ENCODE data around the gene C2CD2. TPM values are rescaled to one million over a fixed set of nuclear protein-coding genes. Genes with fewer than 3 reads are reported as not detected.

C2CD2 gene
- total RNA-seq, 1 donor from 2014 or later: 24.8 TPM

DNA sequence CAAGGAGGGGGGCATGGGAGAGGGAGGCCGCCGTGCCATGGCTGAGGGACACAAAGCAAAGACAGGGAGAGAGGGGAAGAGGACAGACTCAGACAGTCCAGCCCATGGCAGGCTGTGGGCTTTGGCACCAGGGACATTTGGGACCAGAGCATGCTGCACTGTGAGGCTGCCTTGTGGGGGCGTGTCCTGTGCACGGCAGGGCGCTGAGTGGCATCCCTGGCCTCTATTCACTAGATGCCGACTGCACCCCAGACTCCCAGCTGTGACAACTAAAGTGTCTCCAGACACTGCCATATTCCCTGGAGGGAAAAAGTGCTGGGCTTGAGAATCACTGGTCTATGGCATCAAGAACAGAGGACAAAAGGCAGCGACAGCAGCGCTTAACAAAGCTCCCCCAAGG lies 56.1 kb downstream of the C2CD2 start:
- DNase-seq (ENCODE audit: low spot score, unreplicated experiment): no peak
- Mint-ChIP-seq H3K4me1 (ENCODE audit: low read depth) (peaks cover 14% of the 10 kb centered on the region), H3K36me3 (ENCODE audit: insufficient read depth) (peaks cover 22% of the 10 kb centered on the region), H3K4me3 (ENCODE audit: low read depth) (no peak overlapping the region), H3K27me3 (no peaks in the 10 kb centered on the region), H3K27ac (peak overlapping the region; percentile 64), H3K9me3 (ENCODE audit: low read depth) (no peaks in the 10 kb centered on the region)
- TF ChIP-seq, protein P1, sequence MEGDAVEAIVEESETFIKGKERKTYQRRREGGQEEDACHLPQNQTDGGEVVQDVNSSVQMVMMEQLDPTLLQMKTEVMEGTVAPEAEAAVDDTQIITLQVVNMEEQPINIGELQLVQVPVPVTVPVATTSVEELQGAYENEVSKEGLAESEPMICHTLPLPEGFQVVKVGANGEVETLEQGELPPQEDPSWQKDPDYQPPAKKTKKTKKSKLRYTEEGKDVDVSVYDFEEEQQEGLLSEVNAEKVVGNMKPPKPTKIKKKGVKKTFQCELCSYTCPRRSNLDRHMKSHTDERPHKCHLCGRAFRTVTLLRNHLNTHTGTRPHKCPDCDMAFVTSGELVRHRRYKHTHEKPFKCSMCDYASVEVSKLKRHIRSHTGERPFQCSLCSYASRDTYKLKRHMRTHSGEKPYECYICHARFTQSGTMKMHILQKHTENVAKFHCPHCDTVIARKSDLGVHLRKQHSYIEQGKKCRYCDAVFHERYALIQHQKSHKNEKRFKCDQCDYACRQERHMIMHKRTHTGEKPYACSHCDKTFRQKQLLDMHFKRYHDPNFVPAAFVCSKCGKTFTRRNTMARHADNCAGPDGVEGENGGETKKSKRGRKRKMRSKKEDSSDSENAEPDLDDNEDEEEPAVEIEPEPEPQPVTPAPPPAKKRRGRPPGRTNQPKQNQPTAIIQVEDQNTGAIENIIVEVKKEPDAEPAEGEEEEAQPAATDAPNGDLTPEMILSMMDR (IDR thresholded peaks at IDR 0.05; ENCODE audit: unreplicated experiment): no peak

DNA sequence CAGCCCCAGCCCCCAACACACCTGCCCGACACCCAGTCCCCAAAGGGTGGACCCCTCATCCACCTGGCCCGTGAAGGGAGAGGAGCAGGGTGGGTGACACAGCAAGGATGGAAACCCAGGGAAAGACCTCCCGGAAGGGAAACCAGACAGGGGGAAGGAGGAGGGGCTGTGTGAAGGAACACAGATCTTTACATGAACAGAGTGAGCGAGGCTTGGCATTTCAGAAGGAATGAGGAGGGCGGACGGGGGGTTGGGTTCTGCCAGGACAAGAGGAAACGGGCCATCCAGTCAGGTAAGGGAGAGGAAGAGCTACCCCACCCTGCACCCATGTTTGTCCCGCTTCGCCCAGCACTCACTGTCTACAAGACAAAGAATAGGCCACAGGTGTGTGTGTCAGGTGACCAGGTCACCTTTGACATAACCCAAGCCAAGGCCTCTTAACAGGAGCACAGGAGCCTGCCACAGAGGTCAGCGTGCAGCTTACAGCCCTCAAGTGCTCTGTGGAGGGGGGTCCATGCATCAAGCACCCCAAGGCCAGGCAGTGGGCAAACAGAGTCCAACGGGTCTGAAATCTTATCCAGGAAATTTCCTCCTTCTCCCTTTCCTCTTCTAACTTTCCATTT lies 56.7 kb downstream of the C2CD2 start:
- H3K4me1 Mint-ChIP-seq (ENCODE audit: low read depth): peaks cover 14% of the 10 kb centered on the region
- peak overlapping the region; percentile 71 for H3K27ac Mint-ChIP-seq
- peaks cover 18% of the 10 kb centered on the region for H3K36me3 Mint-ChIP-seq (ENCODE audit: insufficient read depth)
- no peak overlapping the region for H3K4me3 Mint-ChIP-seq (ENCODE audit: low read depth)
- no peaks in the 10 kb centered on the region for H3K27me3 Mint-ChIP-seq
- TF ChIP-seq, protein P1 (IDR thresholded peaks at IDR 0.05; ENCODE audit: unreplicated experiment): no peak
- no peaks in the 10 kb centered on the region for H3K9me3 Mint-ChIP-seq (ENCODE audit: low read depth)
- no peak for DNase-seq (ENCODE audit: low spot score, unreplicated experiment)

DNA sequence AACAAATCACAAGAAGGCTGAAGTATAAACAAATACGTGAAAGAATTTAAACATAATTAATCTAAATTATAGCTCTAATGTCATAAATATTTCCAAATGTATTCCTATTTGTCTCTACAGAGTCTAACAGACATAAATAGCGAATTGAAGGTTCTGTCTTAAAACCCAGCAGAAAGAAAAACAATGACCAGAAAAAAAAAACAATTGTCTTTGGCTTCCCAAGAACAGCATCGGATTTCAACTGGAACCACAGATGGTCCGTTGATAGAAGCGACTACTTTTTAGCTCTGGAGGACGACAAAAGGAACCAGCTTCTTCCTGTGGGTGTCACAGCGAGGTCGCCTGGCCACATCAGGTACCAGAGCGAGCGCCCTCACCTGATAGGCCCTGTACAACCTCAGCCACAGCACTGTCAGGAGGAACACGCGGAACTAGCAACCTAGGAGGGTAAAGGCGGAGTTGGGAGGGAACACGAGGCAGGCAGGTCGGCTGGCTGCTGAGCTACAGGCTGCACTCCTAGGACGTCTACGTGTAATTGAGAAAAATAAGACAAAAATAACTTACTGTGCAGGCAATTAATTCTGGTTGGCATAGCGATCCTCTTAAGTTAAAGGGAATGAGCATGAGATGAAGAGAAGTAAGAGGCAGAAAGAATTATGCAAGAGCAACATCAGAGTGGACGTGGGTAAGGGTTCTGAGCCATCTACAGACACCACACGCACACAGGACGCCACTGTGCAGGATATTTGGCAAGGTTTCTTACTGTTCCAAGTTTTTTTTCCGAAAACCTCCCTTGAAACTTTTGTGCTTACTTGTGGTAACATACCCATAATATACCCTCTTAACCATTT lies 58.0 kb downstream of the C2CD2 start:
- Mint-ChIP-seq H3K9me3 (ENCODE audit: low read depth) (no peaks in the 10 kb centered on the region), H3K36me3 (ENCODE audit: insufficient read depth) (peaks cover 10% of the 10 kb centered on the region), H3K4me1 (ENCODE audit: low read depth) (peaks cover 14% of the 10 kb centered on the region), H3K4me3 (ENCODE audit: low read depth) (no peak overlapping the region), H3K27ac (no peak overlapping the region), H3K27me3 (no peaks in the 10 kb centered on the region)
- no peak for DNase-seq (ENCODE audit: low spot score, unreplicated experiment)
- TF ChIP-seq, protein P1 (IDR thresholded peaks at IDR 0.05; ENCODE audit: unreplicated experiment): no peak

DNA sequence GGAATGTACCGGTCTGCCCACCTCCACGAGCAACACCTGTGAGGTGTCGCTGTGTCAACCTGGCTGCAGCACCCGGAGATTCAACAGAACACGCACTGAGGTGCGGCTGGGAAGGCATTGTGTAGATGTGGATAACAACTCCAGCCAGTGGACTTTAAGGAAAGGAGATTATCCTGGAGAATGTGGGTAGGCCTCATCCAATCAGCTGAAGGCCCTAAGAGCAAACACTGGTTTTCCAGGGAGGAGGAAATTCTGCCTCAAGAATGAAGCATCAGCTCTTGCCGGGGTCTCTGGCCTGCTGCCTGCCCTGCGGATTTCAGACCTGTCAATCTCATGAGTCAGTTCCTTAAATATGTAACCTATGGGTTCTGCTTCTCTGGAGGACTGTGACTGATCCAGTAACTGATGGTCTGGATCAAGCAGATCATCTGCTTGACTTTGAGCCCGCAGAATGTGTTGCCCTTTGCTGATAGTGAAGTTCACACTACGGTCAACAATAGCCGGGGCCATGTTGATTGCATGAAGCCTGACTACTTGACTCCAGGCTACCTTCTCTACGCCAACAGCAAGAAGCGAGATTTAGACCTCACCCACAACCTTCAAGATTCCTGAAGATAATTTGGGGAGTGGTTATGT lies 58.8 kb downstream of the C2CD2 start:
- TF ChIP-seq, protein P1 (IDR thresholded peaks at IDR 0.05; ENCODE audit: unreplicated experiment): no peak
- Mint-ChIP-seq H3K4me1 (ENCODE audit: low read depth) (peaks cover 14% of the 10 kb centered on the region), H3K27me3 (no peaks in the 10 kb centered on the region), H3K9me3 (ENCODE audit: low read depth) (no peaks in the 10 kb centered on the region), H3K36me3 (ENCODE audit: insufficient read depth) (peaks cover 9% of the 10 kb centered on the region), H3K4me3 (ENCODE audit: low read depth) (no peak overlapping the region), H3K27ac (no peak overlapping the region)
- no peak for DNase-seq (ENCODE audit: low spot score, unreplicated experiment)

DNA sequence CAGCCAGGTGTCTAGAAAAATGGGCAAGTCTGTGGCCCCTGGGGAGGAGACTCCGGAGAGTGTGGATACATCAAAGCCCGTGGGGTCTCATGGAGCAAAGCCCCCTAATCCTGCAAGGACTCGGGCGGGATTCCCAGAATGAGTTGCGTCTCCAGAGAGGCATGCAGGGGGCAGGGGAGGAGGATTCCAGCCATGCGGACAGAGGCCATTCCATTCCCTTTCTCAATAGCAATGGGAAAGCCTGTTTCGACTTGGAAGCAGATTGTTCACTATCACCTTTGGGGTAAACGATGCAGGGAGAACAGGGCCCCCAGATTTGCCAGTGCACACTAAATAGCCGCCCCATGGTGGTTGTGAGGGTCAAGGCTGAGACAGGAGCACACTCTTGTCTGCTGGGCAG lies 59.3 kb downstream of the C2CD2 start:
- Mint-ChIP-seq H3K4me3 (ENCODE audit: low read depth) (no peak overlapping the region), H3K36me3 (ENCODE audit: insufficient read depth) (peaks cover 9% of the 10 kb centered on the region), H3K27me3 (no peaks in the 10 kb centered on the region), H3K9me3 (ENCODE audit: low read depth) (no peaks in the 10 kb centered on the region), H3K4me1 (ENCODE audit: low read depth) (peaks cover 14% of the 10 kb centered on the region), H3K27ac (no peak overlapping the region)
- TF ChIP-seq, protein P1 (IDR thresholded peaks at IDR 0.05; ENCODE audit: unreplicated experiment): no peak
- DNase-seq (ENCODE audit: low spot score, unreplicated experiment): no peak
